ENCODE results near the gene TMEM82. TPM values are rescaled to one million over a fixed set of nuclear protein-coding genes. Genes with fewer than 3 reads are reported as not detected.

The TMEM82 gene
- total RNA-seq, 1 donor from 2014 or later, result not detected

GRCh38 chr1:15736038-15736891 lies 6.0 kb upstream of the TMEM82 start, which contains the start of gene SLC25A34:
Gene SLC25A34, plus strand, starts transcription at chr1:15736258. Its CDS starts 228 bp downstream, at chr1:15736486.
- no peak for DNase-seq (ENCODE audit: low read depth)

GRCh38 chr1:15736892-15737261 lies 5.4 kb upstream of the TMEM82 start:
- Histone ChIP-seq H4K20me1 (ENCODE audit: insufficient read depth, low read length) (no peaks in the 10 kb centered on the region), H3K36me3 (ENCODE audit: insufficient read depth, low read length) (no peaks in the 10 kb centered on the region), H3K4me2 (ENCODE audit: low read length) (no peak overlapping the region), H3K4me3 (ENCODE audit: insufficient read depth, low read depth, low read length) (no peak overlapping the region), H3K4me1 (ENCODE audit: insufficient read depth, low read length) (no peaks in the 10 kb centered on the region), H2AFZ (ENCODE audit: low read depth, low read length) (no peak overlapping the region), H3K27me3 (ENCODE audit: insufficient read depth, low read length) (no peaks in the 10 kb centered on the region), H3K27ac (ENCODE audit: low read depth, low read length) (no peak overlapping the region), H3K9me3 (ENCODE audit: insufficient read depth, low read depth, low read length) (no peaks in the 10 kb centered on the region), H3K9ac (ENCODE audit: low read length) (no peak overlapping the region), H3K79me2 (ENCODE audit: insufficient read depth, low read length) (no peaks in the 10 kb centered on the region)
- H3K4me3 Mint-ChIP-seq (ENCODE audit: unreplicated experiment), result no peak overlapping the region
- H3K4me1 Mint-ChIP-seq (ENCODE audit: low read depth, unreplicated experiment), result no peaks in the 10 kb centered on the region
- no peak for TF ChIP-seq CTCF (IDR thresholded peaks at IDR 0.05; ENCODE audit: insufficient read depth, low read depth, low read length)
- H3K9me3 Mint-ChIP-seq (ENCODE audit: unreplicated experiment), result no peaks in the 10 kb centered on the region
- no peak overlapping the region for H3K27ac Mint-ChIP-seq (ENCODE audit: unreplicated experiment)
- H3K27me3 Mint-ChIP-seq (ENCODE audit: low read depth, unreplicated experiment), result no peaks in the 10 kb centered on the region
- DNase-seq (ENCODE audit: low read depth) (no peak), FAIRE-seq (no peak)
- peaks cover 6% of the 10 kb centered on the region for H3K36me3 Mint-ChIP-seq (ENCODE audit: low read depth, unreplicated experiment)

More at GRCh38 chr1:15736038-15736891, 6.0 kb upstream of the TMEM82 start, which contains the start of gene SLC25A34:
- H3K9me3 ChIP-seq (ENCODE audit: insufficient read depth, low read depth, low read length), result no peaks in the 10 kb centered on the region
- H3K36me3 Mint-ChIP-seq (ENCODE audit: low read depth, unreplicated experiment), result peaks cover 6% of the 10 kb centered on the region
- H3K4me3 ChIP-seq (ENCODE audit: insufficient read depth, low read depth, low read length), result no peak within 1 kb of the TSS
- no peak within 1 kb of the TSS for H3K27ac Mint-ChIP-seq (ENCODE audit: unreplicated experiment)
- H4K20me1 ChIP-seq (ENCODE audit: insufficient read depth, low read length), result no peaks in the 10 kb centered on the region
- no peaks in the 10 kb centered on the region for H3K79me2 ChIP-seq (ENCODE audit: insufficient read depth, low read length)
- H3K4me2 ChIP-seq (ENCODE audit: low read length), result no peak within 1 kb of the TSS
- H3K27me3 ChIP-seq (ENCODE audit: insufficient read depth, low read length), result no peaks in the 10 kb centered on the region
- no peaks in the 10 kb centered on the region for H3K4me1 Mint-ChIP-seq (ENCODE audit: low read depth, unreplicated experiment)
- H3K36me3 ChIP-seq (ENCODE audit: insufficient read depth, low read length), result no peaks in the 10 kb centered on the region
- TF ChIP-seq CTCF (IDR thresholded peaks at IDR 0.05; ENCODE audit: insufficient read depth, low read depth, low read length), result no peak
- no peak within 1 kb of the TSS for H2AFZ ChIP-seq (ENCODE audit: low read depth, low read length)
- H3K9me3 Mint-ChIP-seq (ENCODE audit: unreplicated experiment), result no peaks in the 10 kb centered on the region
- H3K4me1 ChIP-seq (ENCODE audit: insufficient read depth, low read length), result no peaks in the 10 kb centered on the region
- H3K4me3 Mint-ChIP-seq (ENCODE audit: unreplicated experiment), result no peak within 1 kb of the TSS
- H3K27ac ChIP-seq (ENCODE audit: low read depth, low read length), result no peak within 1 kb of the TSS
- H3K27me3 Mint-ChIP-seq (ENCODE audit: low read depth, unreplicated experiment), result no peaks in the 10 kb centered on the region
- H3K9ac ChIP-seq (ENCODE audit: low read length), result no peak within 1 kb of the TSS
- FAIRE-seq, result no peak

Measured in astrocyte (in vitro differentiated cells and primary cell).